SK-N-MC (cell line): ENCODE data around the gene SP3.

Experiments used
- DNase-seq: peaks from one replicate; pipeline ENCODE4 v3.0.0-alpha.2; 2011; ENCODE audit warnings: low read depth, low spot score
- H3K27ac ChIP-seq: fragments of 200-600 bp; sonication (generic); 2 replicates; pipeline ENCODE4 v1.5.1; 2016; ENCODE audit warnings: mixed run types
- H3K36me3 ChIP-seq: fragments of 200-600 bp; sonication (generic); 2 replicates; pipeline ENCODE4 v1.6.1; 2017; ENCODE audit warnings: antibody characterized with exemption, low read length, mixed read lengths; ENCODE audit not compliant: insufficient read depth
- H3K4me3 ChIP-seq: fragments of 200-600 bp; sonication (generic); 2 replicates; pipeline ENCODE4 v1.5.1; 2016
- H3K9ac ChIP-seq: fragments of 200-600 bp; sonication (generic); 2 replicates; pipeline ENCODE4 v1.8.0; 2017; ENCODE audit warnings: mixed run types, mixed read lengths; ENCODE audit not compliant: insufficient read length
- H3K9me3 ChIP-seq: fragments of 200-600 bp; sonication (generic); 2 replicates; pipeline ENCODE4 v1.6.1; 2017; ENCODE audit warnings: low read depth, mild to moderate bottlenecking, antibody characterized with exemption, low read length, moderate library complexity, mixed read lengths
- EZH2 ChIP-seq: fragments of 200-600 bp; sonication (generic); IDR thresholded peaks from one replicate; pipeline ENCODE4 v1.6.1; 2017; ENCODE audit warnings: antibody characterized with exemption
- FOXP2 ChIP-seq: optimal IDR thresholded peaks from 2 replicates; pipeline ENCODE3; 2011; ENCODE audit warnings: mild to moderate bottlenecking, moderate library complexity; ENCODE audit not compliant: insufficient read depth; ENCODE audit errors: extremely low read length, control extremely low read depth
- POLR2AphosphoS5 ChIP-seq: IDR thresholded peaks from 2 replicates; pipeline ENCODE4 v1.6.1; 2012; ENCODE audit warnings: mild to moderate bottlenecking, low read depth, low read length, borderline replicate concordance

Gene SP3

GRCh38 chr2:173953047-173953424 lies 12.1 kb downstream of the SP3 start:
- no peaks in the 10 kb centered on the region for H3K9me3 ChIP-seq
- DNase-seq: no peak
- no peak overlapping the region for H3K27ac ChIP-seq
- H3K9ac ChIP-seq: no peak overlapping the region
- H3K36me3 ChIP-seq: peaks cover 87% of the 10 kb centered on the region
- TF ChIP-seq FOXP2 (no peak), POLR2AphosphoS5 (no peak), EZH2 (no peak)
- no peak overlapping the region for H3K4me3 ChIP-seq

GRCh38 chr2:173952267-173953046 lies 12.7 kb downstream of the SP3 start:
- Histone ChIP-seq H3K4me3 (no peak overlapping the region), H3K9me3 (no peaks in the 10 kb centered on the region), H3K27ac (no peak overlapping the region), H3K36me3 (peaks cover 93% of the 10 kb centered on the region), H3K9ac (no peak overlapping the region)
- TF ChIP-seq EZH2 (no peak), FOXP2 (no peak), POLR2AphosphoS5 (no peak)
- DNase-seq: no peak

GRCh38 chr2:173948842-173949241 lies 16.3 kb downstream of the SP3 start:
- no peak overlapping the region for H3K27ac ChIP-seq
- H3K9me3 ChIP-seq: no peaks in the 10 kb centered on the region
- H3K9ac ChIP-seq: no peak overlapping the region
- TF ChIP-seq FOXP2 (no peak), EZH2 (no peak), POLR2AphosphoS5 (no peak)
- H3K36me3 ChIP-seq: peaks cover 65% of the 10 kb centered on the region
- DNase-seq: no peak
- H3K4me3 ChIP-seq: no peak overlapping the region

GRCh38 chr2:173948198-173948597 lies 17.0 kb downstream of the SP3 start:
- TF ChIP-seq FOXP2 (no peak), EZH2 (no peak), POLR2AphosphoS5 (no peak)
- H3K27ac ChIP-seq: no peak overlapping the region
- H3K9ac ChIP-seq: no peak overlapping the region
- H3K9me3 ChIP-seq: no peaks in the 10 kb centered on the region
- DNase-seq: no peak
- H3K36me3 ChIP-seq: peaks cover 58% of the 10 kb centered on the region
- no peak overlapping the region for H3K4me3 ChIP-seq

- no peak for DNase-seq
- peaks cover 48% of the 10 kb centered on the region for H3K36me3 ChIP-seq
- no peak overlapping the region for H3K27ac ChIP-seq
- H3K9ac ChIP-seq: no peak overlapping the region
- H3K9me3 ChIP-seq: no peaks in the 10 kb centered on the region
- TF ChIP-seq POLR2AphosphoS5 (no peak), EZH2 (no peak)
- no peak overlapping the region for H3K4me3 ChIP-seq
Observed at GRCh38 chr2:173947131-173947530, 18.0 kb downstream of the SP3 start.

- Histone ChIP-seq H3K4me3 (no peak overlapping the region), H3K9me3 (no peaks in the 10 kb centered on the region), H3K27ac (no peak overlapping the region), H3K36me3 (peaks cover 22% of the 10 kb centered on the region), H3K9ac (no peak overlapping the region)
- no peak for TF ChIP-seq POLR2AphosphoS5
- TF ChIP-seq EZH2: no peak
- TF ChIP-seq FOXP2: no peak
- DNase-seq: no peak
Observed at GRCh38 chr2:173943738-173944137, 21.4 kb downstream of the SP3 start.

GRCh38 chr2:173942861-173943523 lies 22.2 kb downstream of the SP3 start:
- H3K9me3 ChIP-seq: no peaks in the 10 kb centered on the region
- TF ChIP-seq POLR2AphosphoS5: no peak
- TF ChIP-seq FOXP2: no peak
- no peak for TF ChIP-seq EZH2
- no peak overlapping the region for H3K4me3 ChIP-seq
- no peak overlapping the region for H3K9ac ChIP-seq
- no peak overlapping the region for H3K27ac ChIP-seq
- H3K36me3 ChIP-seq: peaks cover 17% of the 10 kb centered on the region
- DNase-seq: no peak

- DNase-seq: no peak
- no peak overlapping the region for H3K27ac ChIP-seq
- H3K9ac ChIP-seq: no peak overlapping the region
- H3K9me3 ChIP-seq: no peaks in the 10 kb centered on the region
- TF ChIP-seq FOXP2: no peak
- TF ChIP-seq EZH2: no peak
- TF ChIP-seq POLR2AphosphoS5: no peak
- H3K36me3 ChIP-seq: 0 out of 2 replicates have a peak, but pooled peaks cover 6% of the 10 kb centered on the region
- no peak overlapping the region for H3K4me3 ChIP-seq
Observed at GRCh38 chr2:173941567-173941966, 23.6 kb downstream of the SP3 start.
